HL-60 (cell line): ENCODE results near the gene CKS2.

Source experiments
- GABPA ChIP-seq: IDR thresholded peaks from 2 replicates; pipeline ENCODE4 v1.6.1; 2012; ENCODE audit warnings: low read depth
- POLR2AphosphoS5 ChIP-seq: IDR thresholded peaks from 2 replicates; pipeline ENCODE4 v1.6.1; 2012; ENCODE audit warnings: low read depth
- SPI1 ChIP-seq: IDR thresholded peaks from 2 replicates; pipeline ENCODE4 v1.6.1; 2012; ENCODE audit warnings: low read depth, mild to moderate bottlenecking, borderline replicate concordance
- TF ChIP-seq, protein P1 (sequence below): IDR thresholded peaks from one replicate; pipeline ENCODE4 v1.5.1; 2011; ENCODE audit warnings: low read length, control low read depth, inconsistent platforms; ENCODE audit not compliant: insufficient read depth
- TF ChIP-seq, protein P2 (sequence below): IDR thresholded peaks from 2 replicates; pipeline ENCODE4 v1.6.1; 2012; ENCODE audit warnings: low read depth; ENCODE audit not compliant: insufficient replicate concordance

DNA sequence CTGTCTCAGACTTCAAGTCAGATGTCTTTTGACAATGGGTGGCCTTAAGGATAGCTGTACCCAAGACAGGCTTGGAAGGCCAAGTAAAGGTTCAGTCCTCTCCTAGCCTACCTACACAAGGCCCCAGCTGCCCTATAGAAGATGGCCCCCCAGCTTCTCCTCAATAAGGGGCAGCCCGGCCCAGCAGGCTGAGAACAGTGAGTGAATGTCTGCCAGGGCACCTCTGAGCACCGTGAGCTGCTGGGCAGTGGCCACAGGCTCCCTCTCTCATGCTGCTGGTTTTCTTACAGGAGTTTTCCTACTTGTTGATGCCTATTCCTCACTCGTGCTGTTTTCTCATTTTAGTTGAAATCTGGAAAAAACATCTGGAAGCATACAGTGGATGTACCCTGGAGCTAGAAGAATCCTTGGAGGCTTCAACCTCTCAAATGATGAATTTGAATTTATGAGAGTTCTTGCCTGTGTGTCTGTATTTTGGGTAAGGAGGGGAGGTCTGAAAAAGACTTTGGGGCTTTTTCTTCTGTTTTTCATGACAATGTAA, 47.5 kb downstream of the CKS2 start:
- TF ChIP-seq, protein P1, sequence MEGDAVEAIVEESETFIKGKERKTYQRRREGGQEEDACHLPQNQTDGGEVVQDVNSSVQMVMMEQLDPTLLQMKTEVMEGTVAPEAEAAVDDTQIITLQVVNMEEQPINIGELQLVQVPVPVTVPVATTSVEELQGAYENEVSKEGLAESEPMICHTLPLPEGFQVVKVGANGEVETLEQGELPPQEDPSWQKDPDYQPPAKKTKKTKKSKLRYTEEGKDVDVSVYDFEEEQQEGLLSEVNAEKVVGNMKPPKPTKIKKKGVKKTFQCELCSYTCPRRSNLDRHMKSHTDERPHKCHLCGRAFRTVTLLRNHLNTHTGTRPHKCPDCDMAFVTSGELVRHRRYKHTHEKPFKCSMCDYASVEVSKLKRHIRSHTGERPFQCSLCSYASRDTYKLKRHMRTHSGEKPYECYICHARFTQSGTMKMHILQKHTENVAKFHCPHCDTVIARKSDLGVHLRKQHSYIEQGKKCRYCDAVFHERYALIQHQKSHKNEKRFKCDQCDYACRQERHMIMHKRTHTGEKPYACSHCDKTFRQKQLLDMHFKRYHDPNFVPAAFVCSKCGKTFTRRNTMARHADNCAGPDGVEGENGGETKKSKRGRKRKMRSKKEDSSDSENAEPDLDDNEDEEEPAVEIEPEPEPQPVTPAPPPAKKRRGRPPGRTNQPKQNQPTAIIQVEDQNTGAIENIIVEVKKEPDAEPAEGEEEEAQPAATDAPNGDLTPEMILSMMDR: no peak
- TF ChIP-seq, protein P2, sequence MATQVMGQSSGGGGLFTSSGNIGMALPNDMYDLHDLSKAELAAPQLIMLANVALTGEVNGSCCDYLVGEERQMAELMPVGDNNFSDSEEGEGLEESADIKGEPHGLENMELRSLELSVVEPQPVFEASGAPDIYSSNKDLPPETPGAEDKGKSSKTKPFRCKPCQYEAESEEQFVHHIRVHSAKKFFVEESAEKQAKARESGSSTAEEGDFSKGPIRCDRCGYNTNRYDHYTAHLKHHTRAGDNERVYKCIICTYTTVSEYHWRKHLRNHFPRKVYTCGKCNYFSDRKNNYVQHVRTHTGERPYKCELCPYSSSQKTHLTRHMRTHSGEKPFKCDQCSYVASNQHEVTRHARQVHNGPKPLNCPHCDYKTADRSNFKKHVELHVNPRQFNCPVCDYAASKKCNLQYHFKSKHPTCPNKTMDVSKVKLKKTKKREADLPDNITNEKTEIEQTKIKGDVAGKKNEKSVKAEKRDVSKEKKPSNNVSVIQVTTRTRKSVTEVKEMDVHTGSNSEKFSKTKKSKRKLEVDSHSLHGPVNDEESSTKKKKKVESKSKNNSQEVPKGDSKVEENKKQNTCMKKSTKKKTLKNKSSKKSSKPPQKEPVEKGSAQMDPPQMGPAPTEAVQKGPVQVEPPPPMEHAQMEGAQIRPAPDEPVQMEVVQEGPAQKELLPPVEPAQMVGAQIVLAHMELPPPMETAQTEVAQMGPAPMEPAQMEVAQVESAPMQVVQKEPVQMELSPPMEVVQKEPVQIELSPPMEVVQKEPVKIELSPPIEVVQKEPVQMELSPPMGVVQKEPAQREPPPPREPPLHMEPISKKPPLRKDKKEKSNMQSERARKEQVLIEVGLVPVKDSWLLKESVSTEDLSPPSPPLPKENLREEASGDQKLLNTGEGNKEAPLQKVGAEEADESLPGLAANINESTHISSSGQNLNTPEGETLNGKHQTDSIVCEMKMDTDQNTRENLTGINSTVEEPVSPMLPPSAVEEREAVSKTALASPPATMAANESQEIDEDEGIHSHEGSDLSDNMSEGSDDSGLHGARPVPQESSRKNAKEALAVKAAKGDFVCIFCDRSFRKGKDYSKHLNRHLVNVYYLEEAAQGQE: no peak
- TF ChIP-seq GABPA (no peak), POLR2AphosphoS5 (no peak), SPI1 (no peak)
